ENCODE results near the gene ZMYND8. TPM values are rescaled to one million over a fixed set of nuclear protein-coding genes. Genes with fewer than 3 reads are reported as not detected.
"Not testable (repeated sequence)": the region's sequence is repeated elsewhere in the genome, so short reads cannot be mapped to it uniquely, and the experiment has no call there.

ZMYND8 gene
- total and polyA plus RNA-seq, 5 donors: 10.0 to 35.7 (median 31.4) TPM

GRCh38 chr20:47251154-47252020 lies 105.1 kb downstream of the ZMYND8 start:
- intact Hi-C loops (cut with DNase I): no loop called here
- 97% methylated on average over 19 of the region's 19 CpGs for WGBS
- H3K27ac ChIP-seq (ENCODE audit: low read length): no peak overlapping the region

DNA sequence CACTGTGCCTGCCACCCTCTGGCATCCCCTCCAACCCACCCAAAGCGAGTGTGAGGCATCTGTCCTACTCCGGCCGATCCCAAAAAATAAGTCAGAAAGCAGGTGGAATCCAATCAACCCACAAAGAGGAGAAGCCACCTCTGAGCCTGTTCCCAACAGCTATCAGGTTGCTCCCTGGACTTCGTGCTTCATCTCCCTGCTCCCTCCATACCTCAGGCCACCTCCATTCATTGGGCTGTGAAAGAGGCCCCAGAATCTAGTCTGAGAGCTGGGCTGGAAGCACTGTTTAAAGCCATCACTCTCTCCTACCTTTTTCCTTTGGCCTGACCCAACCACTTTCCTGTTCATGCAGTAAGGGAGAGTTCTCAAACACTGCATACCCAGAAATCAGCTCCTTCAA lies 106.1 kb downstream of the ZMYND8 start:
- intact Hi-C loops (cut with DNase I): no loop called here
- no peak for ATAC-seq
- no peak overlapping the region for H3K27ac ChIP-seq (ENCODE audit: low read length)

More at GRCh38 chr20:47251154-47252020, 105.1 kb downstream of the ZMYND8 start:
- Histone ChIP-seq H3K4me1 (ENCODE audit: control insufficient read depth, insufficient read depth, low read length) (no peaks in the 10 kb centered on the region), H3K9me3 (ENCODE audit: control insufficient read depth, low read length) (no peaks in the 10 kb centered on the region), H3K27me3 (ENCODE audit: control insufficient read depth, insufficient read depth) (no peaks in the 10 kb centered on the region), H3K4me3 (ENCODE audit: low read length) (no peak overlapping the region)
- ATAC-seq: no peak
- DNase-seq: no peak

GRCh38 chr20:47249913-47250312 lies 106.6 kb downstream of the ZMYND8 start:
- H3K27ac ChIP-seq (ENCODE audit: low read length): no peak overlapping the region
- no peak for DNase-seq
- intact Hi-C loops (cut with DNase I): no loop called here
- ATAC-seq: no peak
- no peaks in the 10 kb centered on the region for H3K27me3 ChIP-seq (ENCODE audit: control insufficient read depth, insufficient read depth)
- WGBS: 84% methylated on average over 4 of the region's 4 CpGs
- H3K4me3 ChIP-seq (ENCODE audit: low read length): no peak overlapping the region
- no peaks in the 10 kb centered on the region for H3K9me3 ChIP-seq (ENCODE audit: control insufficient read depth, low read length)
- H3K4me1 ChIP-seq (ENCODE audit: control insufficient read depth, insufficient read depth, low read length): no peaks in the 10 kb centered on the region

More for the DNA sequence above, 106.1 kb downstream of the ZMYND8 start:
- no peak overlapping the region for H3K4me3 ChIP-seq (ENCODE audit: low read length)
- 97% methylated on average over 4 of the region's 4 CpGs for WGBS
- no peaks in the 10 kb centered on the region for H3K27me3 ChIP-seq (ENCODE audit: control insufficient read depth, insufficient read depth)
- no peaks in the 10 kb centered on the region for H3K9me3 ChIP-seq (ENCODE audit: control insufficient read depth, low read length)
- DNase-seq: no peak
- no peaks in the 10 kb centered on the region for H3K4me1 ChIP-seq (ENCODE audit: control insufficient read depth, insufficient read depth, low read length)

DNA sequence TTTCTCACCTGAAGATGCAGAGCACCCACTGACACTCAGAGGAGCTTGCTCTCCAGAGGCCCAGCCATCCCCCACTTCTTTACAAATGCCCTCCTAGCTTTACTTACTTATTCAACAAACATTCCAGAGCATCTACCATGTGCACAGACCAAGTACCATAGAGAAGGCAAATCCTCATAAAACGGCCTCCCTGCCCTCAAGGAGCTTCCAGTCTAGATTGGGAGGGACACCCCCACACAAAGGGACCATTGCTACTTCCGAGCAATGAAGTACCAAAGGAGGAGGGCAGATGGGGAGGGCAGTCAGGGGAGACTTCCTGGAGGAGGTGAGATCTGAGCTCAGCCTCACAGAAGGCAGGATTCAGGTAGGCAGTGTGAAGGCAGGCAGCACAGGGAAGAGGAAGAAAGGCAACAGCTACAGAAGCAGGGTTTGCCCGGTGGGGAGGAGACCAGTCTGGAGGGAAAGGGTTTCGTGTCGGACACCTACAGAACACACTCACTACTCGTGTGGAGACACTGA lies 108.0 kb downstream of the ZMYND8 start:
- no peaks in the 10 kb centered on the region for H3K9me3 ChIP-seq (ENCODE audit: control insufficient read depth, low read length)
- intact Hi-C loops (cut with DNase I): no loop called here
- H3K27ac ChIP-seq (ENCODE audit: low read length): no peak overlapping the region
- H3K4me1 ChIP-seq (ENCODE audit: control insufficient read depth, insufficient read depth, low read length): no peaks in the 10 kb centered on the region
- WGBS: 94% methylated on average over 6 of the region's 6 CpGs
- ATAC-seq: no peak
- no peak overlapping the region for H3K4me3 ChIP-seq (ENCODE audit: low read length)
- no peak for DNase-seq
- no peaks in the 10 kb centered on the region for H3K27me3 ChIP-seq (ENCODE audit: control insufficient read depth, insufficient read depth)

GRCh38 chr20:47247972-47248371 lies 108.5 kb downstream of the ZMYND8 start:
- Histone ChIP-seq H3K4me1 (ENCODE audit: control insufficient read depth, insufficient read depth, low read length) (no peaks in the 10 kb centered on the region), H3K27ac (ENCODE audit: low read length) (no peak overlapping the region), H3K9me3 (ENCODE audit: control insufficient read depth, low read length) (no peaks in the 10 kb centered on the region), H3K4me3 (ENCODE audit: low read length) (no peak overlapping the region), H3K27me3 (ENCODE audit: control insufficient read depth, insufficient read depth) (no peaks in the 10 kb centered on the region)
- WGBS: 99% methylated on average over 1 of the region's 1 CpG
- DNase-seq: no peak
- no peak for ATAC-seq
- intact Hi-C loops (cut with DNase I): no loop called here

GRCh38 chr20:47246061-47246777 lies 110.3 kb downstream of the ZMYND8 start:
- Histone ChIP-seq H3K9me3 (ENCODE audit: control insufficient read depth, low read length) (no peaks in the 10 kb centered on the region), H3K27ac (ENCODE audit: low read length) (no peak overlapping the region), H3K27me3 (ENCODE audit: control insufficient read depth, insufficient read depth) (no peaks in the 10 kb centered on the region), H3K4me3 (ENCODE audit: low read length) (no peak overlapping the region), H3K4me1 (ENCODE audit: control insufficient read depth, insufficient read depth, low read length) (no peaks in the 10 kb centered on the region)
- ATAC-seq (no peak), DNase-seq (no peak)
- intact Hi-C loops (cut with DNase I): no loop called here
- WGBS: 90% methylated on average over 18 of the region's 18 CpGs

GRCh38 chr20:47245166-47245565 lies 111.3 kb downstream of the ZMYND8 start:
- 97% methylated on average over 11 of the region's 11 CpGs for WGBS
- intact Hi-C loops (cut with DNase I); H3K27ac ChIP-seq (ENCODE audit: low read length): not testable (repeated sequence)

GRCh38 chr20:47244451-47244850 lies 112.0 kb downstream of the ZMYND8 start:
- H3K27me3 ChIP-seq (ENCODE audit: control insufficient read depth, insufficient read depth): no peaks in the 10 kb centered on the region
- 95% methylated on average over 3 of the region's 3 CpGs for WGBS
- ATAC-seq (no peak), DNase-seq (no peak)
- no peaks in the 10 kb centered on the region for H3K4me1 ChIP-seq (ENCODE audit: control insufficient read depth, insufficient read depth, low read length)
- no peak overlapping the region for H3K4me3 ChIP-seq (ENCODE audit: low read length)
- H3K27ac ChIP-seq (ENCODE audit: low read length): no peak overlapping the region
- intact Hi-C loops (cut with DNase I): no loop called here
- no peaks in the 10 kb centered on the region for H3K9me3 ChIP-seq (ENCODE audit: control insufficient read depth, low read length)

More at GRCh38 chr20:47245166-47245565, 111.3 kb downstream of the ZMYND8 start:
- DNase-seq; H3K4me1 ChIP-seq (ENCODE audit: control insufficient read depth, insufficient read depth, low read length); ATAC-seq; H3K9me3 ChIP-seq (ENCODE audit: control insufficient read depth, low read length); H3K27me3 ChIP-seq (ENCODE audit: control insufficient read depth, insufficient read depth); H3K4me3 ChIP-seq (ENCODE audit: low read length): not testable (repeated sequence)

GRCh38 chr20:47243532-47244305 lies 112.8 kb downstream of the ZMYND8 start:
- intact Hi-C loops (cut with DNase I): no loop called here
- H3K9me3 ChIP-seq (ENCODE audit: control insufficient read depth, low read length): no peaks in the 10 kb centered on the region
- H3K4me1 ChIP-seq (ENCODE audit: control insufficient read depth, insufficient read depth, low read length): no peaks in the 10 kb centered on the region
- ATAC-seq: no peak
- H3K27ac ChIP-seq (ENCODE audit: low read length): no peak overlapping the region
- DNase-seq: no peak
- WGBS: 96% methylated on average over 3 of the region's 3 CpGs
- H3K4me3 ChIP-seq (ENCODE audit: low read length): no peak overlapping the region
- H3K27me3 ChIP-seq (ENCODE audit: control insufficient read depth, insufficient read depth): no peaks in the 10 kb centered on the region

- Histone ChIP-seq H3K27ac (ENCODE audit: low read length) (no peak overlapping the region), H3K4me3 (ENCODE audit: low read length) (no peak overlapping the region), H3K27me3 (ENCODE audit: control insufficient read depth, insufficient read depth) (no peaks in the 10 kb centered on the region), H3K9me3 (ENCODE audit: control insufficient read depth, low read length) (no peaks in the 10 kb centered on the region), H3K4me1 (ENCODE audit: control insufficient read depth, insufficient read depth, low read length) (no peaks in the 10 kb centered on the region)
- ATAC-seq (no peak), DNase-seq (no peak)
- WGBS: 97% methylated on average over 4 of the region's 4 CpGs
- intact Hi-C loops (cut with DNase I): no loop called here
Measured at GRCh38 chr20:47243003-47243402, 113.5 kb downstream of the ZMYND8 start.

Measured in right cardiac atrium (tissue), 5 donors.